ENCODE data around the gene NCKAP1.
"Not testable (repeated sequence)": the region's sequence is repeated elsewhere in the genome, so short reads cannot be mapped to it uniquely, and the experiment has no call there.

Gene NCKAP1, protein sequence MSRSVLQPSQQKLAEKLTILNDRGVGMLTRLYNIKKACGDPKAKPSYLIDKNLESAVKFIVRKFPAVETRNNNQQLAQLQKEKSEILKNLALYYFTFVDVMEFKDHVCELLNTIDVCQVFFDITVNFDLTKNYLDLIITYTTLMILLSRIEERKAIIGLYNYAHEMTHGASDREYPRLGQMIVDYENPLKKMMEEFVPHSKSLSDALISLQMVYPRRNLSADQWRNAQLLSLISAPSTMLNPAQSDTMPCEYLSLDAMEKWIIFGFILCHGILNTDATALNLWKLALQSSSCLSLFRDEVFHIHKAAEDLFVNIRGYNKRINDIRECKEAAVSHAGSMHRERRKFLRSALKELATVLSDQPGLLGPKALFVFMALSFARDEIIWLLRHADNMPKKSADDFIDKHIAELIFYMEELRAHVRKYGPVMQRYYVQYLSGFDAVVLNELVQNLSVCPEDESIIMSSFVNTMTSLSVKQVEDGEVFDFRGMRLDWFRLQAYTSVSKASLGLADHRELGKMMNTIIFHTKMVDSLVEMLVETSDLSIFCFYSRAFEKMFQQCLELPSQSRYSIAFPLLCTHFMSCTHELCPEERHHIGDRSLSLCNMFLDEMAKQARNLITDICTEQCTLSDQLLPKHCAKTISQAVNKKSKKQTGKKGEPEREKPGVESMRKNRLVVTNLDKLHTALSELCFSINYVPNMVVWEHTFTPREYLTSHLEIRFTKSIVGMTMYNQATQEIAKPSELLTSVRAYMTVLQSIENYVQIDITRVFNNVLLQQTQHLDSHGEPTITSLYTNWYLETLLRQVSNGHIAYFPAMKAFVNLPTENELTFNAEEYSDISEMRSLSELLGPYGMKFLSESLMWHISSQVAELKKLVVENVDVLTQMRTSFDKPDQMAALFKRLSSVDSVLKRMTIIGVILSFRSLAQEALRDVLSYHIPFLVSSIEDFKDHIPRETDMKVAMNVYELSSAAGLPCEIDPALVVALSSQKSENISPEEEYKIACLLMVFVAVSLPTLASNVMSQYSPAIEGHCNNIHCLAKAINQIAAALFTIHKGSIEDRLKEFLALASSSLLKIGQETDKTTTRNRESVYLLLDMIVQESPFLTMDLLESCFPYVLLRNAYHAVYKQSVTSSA

DNA sequence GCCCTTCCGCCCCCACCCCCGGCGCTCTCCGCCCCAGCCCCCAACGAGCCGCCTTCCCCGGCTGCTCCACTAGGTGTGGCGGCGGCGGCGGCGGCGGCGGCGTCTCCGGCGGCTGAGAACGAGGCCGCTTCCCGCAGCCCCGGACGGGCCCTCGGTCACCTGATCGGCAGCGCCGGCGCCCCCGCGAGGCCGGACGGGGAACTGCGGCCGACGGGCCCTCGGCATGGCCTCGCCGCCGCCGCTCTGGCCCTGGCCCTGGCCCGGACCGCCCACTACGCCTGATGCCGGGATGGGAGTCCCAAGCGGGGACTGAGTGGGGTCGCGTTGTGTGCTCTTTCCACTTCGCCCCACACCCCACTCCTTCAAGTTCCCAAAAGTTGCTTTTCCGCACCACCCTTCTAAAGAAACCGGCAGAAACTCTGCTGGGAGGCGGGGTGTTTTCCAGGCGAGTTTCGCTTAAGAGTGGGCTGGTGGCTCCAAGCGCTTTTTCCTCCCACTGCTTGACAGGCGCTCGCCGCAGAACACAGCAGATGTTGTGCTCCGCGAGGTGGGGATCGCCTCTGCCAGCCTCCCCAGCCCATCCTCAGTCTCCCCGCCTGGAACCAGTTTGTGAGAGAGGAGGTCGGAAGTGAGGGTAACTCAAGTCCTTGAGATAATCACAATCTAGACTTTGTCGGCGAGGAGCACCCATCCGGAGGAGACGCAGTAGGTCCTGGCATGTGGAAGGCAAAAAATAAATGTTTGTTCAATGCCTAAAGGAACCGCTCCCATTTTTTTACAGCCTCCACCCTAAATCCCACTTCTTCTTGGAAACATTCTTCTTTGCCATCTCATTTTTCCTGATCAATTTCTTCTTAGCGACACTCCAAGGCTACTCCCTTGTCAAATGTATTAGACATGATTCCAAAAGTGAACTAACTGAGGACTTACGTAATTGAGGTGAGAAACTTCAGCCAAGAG lies at the start of gene NCKAP1:
TSS of gene NCKAP1 (minus strand) at position 117 of the 960 bp plus-strand sequence. CDS start 358 bp downstream, outside the sequence.
- DNase-seq: peak; percentile 58

DNA sequence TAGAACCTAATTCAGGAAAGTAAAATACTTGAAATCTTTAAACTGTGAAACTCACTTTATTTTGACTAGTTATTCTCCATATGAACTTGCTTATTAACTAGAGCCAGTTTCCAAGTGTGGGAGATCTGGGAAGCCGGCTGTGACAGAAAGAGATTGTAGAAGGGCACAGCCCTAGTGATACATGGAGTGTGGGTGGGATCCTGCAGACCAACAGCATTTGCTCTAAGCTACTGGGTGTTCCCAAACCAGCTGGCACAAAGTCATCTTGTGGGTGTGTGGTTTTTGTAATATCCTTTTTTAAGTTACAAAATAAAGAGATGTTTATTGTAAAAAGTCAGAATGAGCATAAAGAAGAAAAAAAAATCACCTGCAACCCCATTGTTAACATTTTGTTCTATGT lies 43.7 kb upstream of the NCKAP1 start:
- no peak for DNase-seq

DNA sequence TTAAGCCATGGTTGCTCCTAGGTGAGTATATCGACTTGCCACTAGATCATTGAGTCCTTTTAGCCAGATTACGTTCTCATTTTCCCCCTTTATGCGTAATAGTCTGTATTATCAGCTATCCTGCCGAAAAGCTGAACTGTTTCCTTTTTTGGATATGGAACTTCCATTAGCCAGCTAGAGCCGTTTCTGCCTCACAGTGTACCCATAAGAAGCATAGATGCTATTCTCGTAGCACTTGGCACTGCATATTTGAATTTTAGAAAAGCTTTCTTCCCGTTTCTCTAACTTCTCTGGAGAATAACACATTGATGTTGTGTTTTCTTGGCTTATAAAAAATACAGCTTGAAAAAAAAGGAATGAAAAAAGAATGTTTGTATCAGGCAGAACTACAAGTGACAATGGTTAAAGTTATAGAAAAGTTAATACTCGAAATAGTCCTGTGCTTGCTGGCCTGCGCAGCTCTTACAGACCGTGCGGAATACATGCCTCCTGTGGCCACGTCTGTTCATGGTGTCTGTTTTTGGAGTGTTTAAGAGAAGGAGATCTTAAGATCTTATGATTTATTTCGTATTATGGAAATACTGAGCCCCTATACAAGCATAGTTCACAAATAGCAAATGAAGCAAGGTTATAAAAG lies 41.0 kb upstream of the NCKAP1 start:
- peak; percentile 33 for DNase-seq

DNA sequence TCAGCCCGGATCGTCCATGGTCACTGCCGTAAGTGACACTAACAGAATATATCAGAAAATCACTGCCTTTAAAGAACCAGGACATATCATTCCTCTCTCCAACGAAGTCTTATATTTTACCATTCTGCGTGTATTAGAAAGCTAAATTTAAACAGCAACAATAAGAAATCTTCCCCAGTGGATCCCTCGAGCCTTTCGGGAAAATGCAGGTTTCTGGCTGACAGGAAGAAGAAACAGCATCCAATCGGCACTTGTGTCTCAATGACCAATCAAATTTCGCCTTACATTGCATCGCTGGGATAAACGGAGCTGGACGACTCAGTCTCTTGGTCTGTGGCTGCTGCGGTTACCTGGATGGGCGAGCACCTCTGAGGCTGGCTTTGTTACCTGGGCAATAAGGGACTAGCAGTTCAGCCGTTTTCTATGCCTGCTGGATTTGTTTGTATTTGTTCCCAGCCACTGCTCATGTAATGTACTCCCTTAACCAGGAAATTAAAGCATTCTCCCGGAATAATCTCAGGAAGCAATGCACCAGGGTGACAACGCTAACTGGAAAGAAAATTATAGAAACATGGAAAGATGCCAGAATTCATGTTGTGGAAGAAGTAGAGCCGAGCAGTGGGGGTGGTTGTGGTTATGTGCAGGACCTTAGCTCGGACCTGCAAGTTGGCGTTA lies 40.3 kb upstream of the NCKAP1 start, which contains the start of gene DUSP19:
TSS of gene DUSP19 (plus strand) at position 284 of the 675 bp plus-strand sequence. CDS start at position 471, 187 bp downstream.
- peak; percentile 78 for DNase-seq

DNA sequence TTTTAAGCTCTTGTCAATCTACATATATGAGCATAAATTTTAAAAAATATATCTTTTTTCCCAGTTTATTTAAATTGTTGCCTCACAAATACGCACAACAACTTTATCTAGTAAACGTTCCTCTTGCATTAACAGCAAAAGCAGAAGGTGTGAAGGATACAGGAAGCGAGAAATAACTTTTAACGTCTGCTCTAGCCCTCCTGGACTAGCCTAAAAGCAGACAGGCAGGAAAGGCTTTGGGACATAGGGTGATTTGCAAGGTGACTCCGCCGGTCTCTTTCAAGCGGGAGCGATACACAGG lies 39.9 kb upstream of the NCKAP1 start:
- DNase-seq: no peak

DNA sequence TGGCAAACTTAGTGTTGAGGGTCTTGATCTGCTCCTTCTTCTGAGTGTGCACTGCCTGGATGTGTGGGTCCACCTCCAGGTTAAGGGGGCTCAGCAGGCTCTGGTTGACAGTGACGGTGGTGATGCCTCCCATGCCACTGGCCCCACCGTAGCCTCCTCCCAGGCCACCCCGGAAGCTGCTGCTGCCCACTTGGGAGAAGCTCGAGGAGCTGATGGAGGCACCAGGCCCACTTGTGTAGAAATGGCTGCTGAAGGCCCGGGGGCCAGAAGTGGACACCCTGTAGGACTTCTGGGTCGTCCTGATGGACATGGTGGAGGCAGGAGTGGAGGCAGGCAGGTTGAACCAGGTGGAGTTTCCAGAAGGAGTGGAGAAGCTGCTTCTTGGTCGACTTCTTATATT lies 33.9 kb upstream of the NCKAP1 start:
- DNase-seq: no peak

DNA sequence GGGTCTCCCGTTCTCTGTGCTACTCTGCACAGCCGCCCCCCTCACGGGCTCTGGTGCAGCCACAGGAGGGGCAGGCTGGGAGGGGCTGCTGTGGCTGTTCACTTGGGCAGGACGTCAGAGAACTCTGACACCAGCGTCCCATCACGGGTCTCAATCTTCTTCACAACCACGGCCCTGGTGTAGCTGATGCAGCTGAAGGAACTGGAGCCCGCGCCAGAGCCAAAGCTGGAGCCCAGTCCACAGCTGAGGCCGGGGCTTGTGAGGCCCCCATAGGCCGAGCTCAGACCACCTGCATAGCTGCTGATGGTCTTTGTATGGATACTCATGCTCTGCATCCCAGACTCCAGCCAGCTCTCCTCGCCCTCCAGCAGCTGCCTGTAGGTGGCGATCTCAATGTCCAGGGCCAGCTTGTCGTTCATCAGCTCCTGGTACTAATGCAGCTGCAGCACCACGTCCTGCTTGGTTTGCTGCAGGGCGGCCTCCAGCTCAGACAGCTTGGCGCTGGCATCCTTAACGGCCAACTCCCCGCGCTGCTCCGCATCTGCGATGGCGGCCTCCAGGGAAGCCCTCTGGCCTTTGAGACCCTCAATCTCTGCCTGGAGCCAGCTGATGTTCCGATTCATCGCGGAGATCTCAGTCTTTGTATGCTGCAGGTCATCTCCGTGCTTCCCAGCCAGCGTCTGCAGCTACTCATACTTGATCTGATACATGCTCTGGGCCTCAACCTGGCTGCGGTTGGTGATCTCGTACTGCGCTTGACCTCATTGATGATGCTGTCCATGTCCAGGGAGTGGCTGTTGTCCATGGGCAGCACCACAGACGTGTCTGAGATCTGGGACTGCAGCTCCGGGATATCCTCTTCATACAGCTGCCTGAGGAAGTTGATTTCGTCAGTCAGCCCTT lies 32.9 kb upstream of the NCKAP1 start:
- no peak for DNase-seq

DNA sequence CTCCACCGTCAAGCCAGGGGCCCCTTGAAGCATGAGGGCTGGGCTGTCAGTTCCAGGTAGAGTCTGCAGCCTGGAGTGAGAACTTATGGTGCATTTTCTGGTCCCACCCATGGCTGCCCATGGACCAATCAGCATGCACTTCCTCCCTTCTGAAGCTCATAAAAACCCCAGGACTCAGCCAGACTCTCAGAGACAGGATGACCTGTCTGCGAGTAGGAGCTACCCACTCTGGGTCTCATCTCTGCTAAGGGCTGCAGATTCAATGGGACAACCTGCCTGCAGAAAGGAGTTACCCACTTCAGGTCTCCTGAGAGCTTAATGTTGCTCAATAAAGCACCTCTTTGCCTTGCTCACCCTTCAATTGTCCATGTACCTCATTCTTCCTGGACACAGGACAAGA lies 30.9 kb upstream of the NCKAP1 start:
- no peak for DNase-seq

DNA sequence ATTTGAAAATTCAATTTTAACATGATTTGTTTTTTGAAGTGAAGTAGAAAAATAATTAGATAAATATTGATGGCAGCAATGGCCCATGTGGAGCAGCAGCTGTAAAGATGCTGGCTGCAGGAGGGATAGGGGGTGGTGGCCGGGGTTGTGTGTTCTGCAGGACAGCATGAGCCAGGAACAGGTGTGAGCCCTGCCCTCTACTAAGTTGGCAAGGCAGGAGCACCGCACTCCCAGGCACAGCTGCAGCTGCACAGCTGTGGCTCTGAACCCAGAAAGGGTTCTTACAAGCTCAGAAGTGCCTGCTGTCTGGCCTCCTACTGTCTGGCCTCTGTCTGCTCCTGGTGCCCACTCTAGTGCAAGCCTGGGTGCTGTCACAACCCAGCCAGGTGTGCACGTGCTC lies 30.3 kb upstream of the NCKAP1 start:
- DNase-seq: no peak

DNA sequence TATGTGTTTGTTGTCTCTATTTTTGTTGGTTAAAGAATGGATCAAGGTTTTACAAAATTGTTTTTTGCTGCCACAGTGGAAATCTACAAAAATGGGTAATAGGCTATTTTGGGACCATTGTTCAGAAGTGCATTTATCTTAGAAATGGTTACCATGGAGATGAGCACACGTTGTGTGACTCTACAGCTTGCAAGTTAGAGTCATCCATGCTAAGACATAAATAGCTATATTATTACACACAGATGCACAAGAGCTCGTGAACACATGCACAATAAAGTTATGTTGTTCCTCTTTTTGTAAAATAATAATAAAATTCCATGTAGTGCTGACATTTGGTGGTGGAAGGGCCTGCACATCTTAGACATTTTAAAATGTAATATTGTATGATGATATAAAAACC lies 24.8 kb upstream of the NCKAP1 start:
- DNase-seq: no peak

DNA sequence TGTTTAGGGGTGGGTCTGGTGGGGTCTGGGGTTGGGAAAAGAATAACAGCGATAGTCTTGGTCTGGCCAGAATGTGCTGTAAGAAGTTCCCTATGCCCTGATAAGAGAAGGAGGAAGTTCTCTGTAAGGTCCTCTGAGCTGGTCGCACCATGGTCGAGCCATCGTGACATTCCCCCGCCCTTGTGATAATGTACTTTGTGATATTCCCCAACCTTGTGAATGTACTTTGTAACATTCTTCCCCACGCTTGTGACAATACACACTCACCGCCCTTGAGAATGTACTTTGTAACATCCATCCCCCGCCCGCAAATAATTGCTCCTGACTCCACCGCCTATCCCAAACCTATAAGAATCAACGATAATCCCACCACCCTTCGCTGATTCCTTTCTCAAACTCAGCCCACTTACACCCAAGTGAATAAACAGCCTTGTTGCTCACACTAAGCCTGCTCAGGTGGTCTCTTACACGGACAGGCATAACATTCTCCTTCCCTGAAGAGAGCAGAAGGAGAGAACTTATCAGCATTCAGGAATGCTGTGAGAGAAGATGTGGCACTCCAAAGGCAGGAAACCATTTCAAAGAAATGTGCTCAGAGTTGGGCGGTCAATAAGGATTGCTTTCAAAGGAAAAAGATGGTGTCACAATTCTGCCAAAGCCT lies 22.4 kb upstream of the NCKAP1 start:
- no peak for DNase-seq

DNA sequence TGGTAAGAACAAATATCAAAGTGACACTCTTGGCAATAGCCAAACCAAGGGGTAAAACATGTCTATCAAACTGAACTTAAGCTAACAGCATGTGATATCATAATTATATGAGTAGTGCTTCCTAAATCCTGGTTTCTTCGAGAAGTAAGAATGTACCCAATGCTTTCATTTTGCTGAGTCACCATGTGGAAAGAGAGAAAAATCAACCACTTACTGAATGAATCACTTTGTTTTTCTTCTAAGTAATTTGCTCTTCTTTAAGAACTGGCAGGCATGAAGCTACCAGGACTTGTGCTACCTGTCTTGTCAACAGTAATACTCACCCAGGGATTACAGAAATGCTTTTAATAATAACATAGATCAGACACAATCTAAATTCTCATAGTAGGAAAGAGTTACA lies 21.3 kb upstream of the NCKAP1 start:
- no peak for DNase-seq

DNA sequence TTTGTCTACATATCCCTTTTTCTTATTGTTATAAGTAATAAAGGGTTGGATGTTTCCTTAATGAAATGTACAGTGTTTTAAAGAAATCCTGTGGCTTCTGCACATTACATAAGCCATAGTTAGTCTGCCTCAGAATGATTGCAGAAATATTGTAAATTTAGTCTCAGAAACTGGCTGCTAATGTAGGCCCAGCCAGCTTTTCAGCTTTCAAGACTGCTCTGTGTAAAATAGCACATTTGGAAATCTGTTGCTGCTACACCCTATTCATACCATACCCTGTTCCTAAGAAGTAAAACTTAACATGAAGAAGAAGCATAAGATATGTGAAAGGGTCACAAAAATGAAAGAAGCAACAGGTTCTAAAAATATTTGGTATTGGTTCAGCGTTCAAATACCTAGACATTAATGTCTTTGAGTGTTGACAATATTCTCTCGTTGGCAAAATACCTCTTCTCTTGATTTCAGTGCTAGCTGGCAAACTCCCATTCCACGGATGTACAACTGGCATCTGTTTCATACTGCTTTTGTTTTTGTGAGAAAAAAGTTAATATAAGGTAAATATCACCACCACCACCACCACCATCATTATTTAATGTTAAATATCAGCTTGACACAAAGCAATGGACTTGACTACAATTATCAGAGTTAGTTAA lies 19.2 kb upstream of the NCKAP1 start:
- no peak for DNase-seq

DNA sequence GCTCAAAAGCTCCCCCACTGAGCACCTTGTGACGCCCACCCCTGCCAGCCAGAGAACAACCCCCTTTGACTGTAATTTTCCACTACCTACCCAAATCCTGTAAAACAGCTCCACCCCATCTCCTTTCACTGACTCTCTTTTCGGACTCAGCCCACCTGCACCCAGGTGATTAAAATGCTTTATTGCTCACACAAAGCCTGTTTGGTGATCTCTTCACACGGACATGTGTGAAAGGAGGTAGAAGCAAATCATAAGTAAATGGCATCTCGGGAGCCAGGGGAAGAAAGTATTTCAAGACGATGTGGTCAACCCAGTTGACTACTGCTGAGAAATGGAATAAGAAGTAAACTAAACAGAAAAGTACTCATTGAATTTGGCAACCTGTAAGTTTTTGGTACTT lies 11.2 kb upstream of the NCKAP1 start:
- DNase-seq: no peak

DNA sequence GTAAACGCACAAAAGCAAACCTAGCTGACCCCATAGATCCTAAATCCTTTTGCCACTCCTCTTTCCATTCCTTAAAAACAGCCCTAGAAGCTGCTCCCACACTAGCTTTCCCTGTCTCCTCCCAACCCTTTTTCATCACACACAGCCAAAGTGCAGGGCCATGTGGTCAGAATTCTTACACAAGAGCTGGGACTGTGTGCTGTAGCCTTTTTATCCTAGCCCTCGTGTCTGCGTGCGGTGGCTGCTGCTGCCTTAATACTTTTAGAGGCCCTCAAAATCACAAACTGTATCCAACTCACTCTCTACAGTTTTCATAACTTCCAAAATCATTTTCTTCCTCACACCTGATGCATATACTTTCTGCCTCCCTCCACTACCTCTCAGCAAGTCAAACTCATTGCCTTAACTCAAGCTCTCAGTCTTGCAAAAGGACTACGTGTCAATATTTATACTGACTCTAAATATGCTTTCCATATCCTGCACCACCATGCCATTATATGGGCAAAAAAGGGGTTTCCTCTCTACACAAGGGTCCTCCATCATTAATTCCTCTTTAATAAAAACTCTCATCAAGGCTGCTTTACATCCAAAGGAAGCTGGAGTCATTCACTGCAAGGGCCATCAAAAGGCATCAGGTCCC lies 9.3 kb upstream of the NCKAP1 start:
- not testable (repeated sequence) for DNase-seq

DNA sequence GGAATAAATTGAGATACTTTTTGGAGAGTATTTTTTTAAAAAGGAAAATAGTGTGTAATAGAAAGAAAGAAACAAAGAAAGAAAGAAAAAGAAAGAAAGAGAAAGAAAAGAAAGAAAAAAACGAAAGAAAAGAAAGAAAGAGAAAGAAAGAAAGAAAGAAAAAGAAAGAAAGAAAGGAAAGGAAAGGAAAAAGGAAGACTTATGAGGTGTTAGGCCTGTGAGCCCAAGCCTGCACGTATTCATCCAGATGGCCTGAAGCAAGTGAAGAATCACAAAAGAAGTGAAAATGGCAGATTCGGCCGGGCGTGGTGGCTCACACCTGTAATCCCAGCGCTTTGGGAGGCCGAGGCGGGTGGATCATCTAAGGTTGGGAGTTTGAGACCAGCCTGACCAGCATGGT lies 5.3 kb upstream of the NCKAP1 start:
- DNase-seq: not testable (repeated sequence)

DNA sequence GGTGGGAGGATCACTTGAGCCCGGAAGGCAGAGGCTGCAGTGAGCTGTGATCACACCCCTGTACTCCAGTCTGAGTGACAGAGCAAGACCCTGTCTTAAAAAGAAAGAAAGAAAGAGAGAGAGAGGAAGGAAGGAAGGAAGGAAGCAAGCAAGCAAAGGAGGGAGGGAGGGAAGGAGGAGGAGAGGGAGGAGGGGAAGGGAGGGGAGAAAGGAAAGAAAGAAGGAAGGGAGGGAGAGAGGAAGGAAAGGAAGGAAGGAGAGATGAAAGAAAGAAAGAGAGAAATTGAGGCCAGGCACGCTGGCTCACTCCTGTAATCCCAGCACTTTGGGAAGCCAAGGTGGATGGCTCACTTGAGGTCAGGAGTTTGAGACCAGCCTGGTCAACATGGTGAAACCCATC lies 2.3 kb upstream of the NCKAP1 start:
- DNase-seq: no peak

DNA sequence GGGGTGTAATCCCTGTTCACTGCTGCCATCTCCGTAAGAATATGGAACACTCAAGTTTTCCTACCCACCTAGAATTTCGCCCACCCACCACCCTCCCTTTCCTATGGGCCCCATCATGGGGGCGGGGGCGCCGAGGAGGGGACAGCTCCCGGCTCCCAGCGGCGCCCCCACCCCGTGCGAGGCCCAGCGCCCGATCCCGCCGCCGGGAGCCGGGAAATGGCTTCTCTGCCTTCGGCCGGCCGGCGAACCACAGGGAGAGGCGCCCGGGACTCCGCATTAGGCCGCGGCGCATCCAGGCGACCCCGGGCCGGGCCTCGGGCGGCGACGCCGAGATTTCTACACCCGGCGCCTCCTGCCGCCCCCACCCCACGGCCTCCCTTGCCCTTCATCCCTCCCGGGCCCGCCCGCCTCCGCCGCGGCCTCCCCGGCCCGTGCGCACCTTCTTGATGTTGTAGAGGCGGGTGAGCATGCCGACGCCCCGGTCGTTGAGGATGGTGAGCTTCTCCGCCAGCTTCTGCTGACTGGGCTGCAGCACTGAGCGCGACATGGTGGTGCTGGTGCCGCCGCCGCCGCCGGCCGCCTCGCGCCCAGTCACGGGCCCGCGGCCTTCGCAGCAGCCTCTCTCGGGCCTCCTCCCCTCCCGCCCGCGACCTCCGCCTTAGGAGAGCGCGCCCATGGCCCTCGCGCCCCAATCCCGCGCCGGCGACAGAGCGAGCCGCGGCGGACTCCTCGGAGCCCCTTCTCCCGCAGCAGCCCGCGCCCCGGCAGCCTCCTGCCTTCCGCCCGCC lies 510 bp downstream of the NCKAP1 start:
- DNase-seq: peak; percentile 11
